IgD-negative memory B cell (primary cell): ENCODE data around the gene FLT3LG. TPM values are rescaled to one million over a fixed set of nuclear protein-coding genes. Genes with fewer than 3 reads are reported as not detected.

ENCODE experiments used
- H3K27ac Mint-ChIP-seq, 3 donors: one replicate each; pipeline ENCODE4 v1.8.0; 2020 to 2022; ENCODE audit warnings: mild to moderate bottlenecking in 3 of 3, mixed read lengths in 3 of 3, moderate library complexity in 1 of 3
- H3K27me3 Mint-ChIP-seq: one replicate; pipeline ENCODE4 v1.8.0; 2021; ENCODE audit warnings: mixed read lengths
- H3K36me3 Mint-ChIP-seq: one replicate; pipeline ENCODE4 v1.8.0; 2020; ENCODE audit warnings: mild to moderate bottlenecking, mixed read lengths
- H3K4me1 Mint-ChIP-seq, 3 donors: one replicate each; pipeline ENCODE4 v1.8.0; 2020 to 2022; ENCODE audit warnings: mixed read lengths in 3 of 3, mild to moderate bottlenecking in 1 of 3
- H3K4me3 Mint-ChIP-seq, 4 donors: one replicate each; pipeline ENCODE4 v1.8.0; 2020 to 2022; ENCODE audit warnings: mild to moderate bottlenecking in 4 of 4, mixed read lengths in 4 of 4, moderate library complexity in 3 of 4
- H3K9me3 Mint-ChIP-seq, 3 donors: one replicate each; pipeline ENCODE4 v1.8.0; 2020 to 2021; ENCODE audit warnings: mixed read lengths in 3 of 3, mild to moderate bottlenecking in 1 of 3
- polyA plus RNA-seq: library from polyadenylated mRNA; unstranded; fragments of 300-500 nt; fragmentation: Illumina TruSeq; gene quantifications from one replicate; pipeline ENCODE4 v1.2.3, GENCODE V29; 2021

FLT3LG gene
- polyA plus RNA-seq: 24.3 TPM

GRCh38 chr19:49473868-49474541 is at the start of gene FLT3LG:
FLT3LG (plus strand) TSS chr19:49474215; CDS start chr19:49474640, 425 bp downstream.
- Mint-ChIP-seq H3K27me3 (no peaks in the 10 kb centered on the region), H3K9me3 (no peaks in the 10 kb centered on the region), H3K36me3 (no peaks in the 10 kb centered on the region), H3K4me1 (peaks cover 22 to 26% (median 25%) of the 10 kb centered on the region in 3 donors), H3K4me3 (peak within 1 kb of the TSS; percentile 85 to 97 (median 92)), H3K27ac (peak within 1 kb of the TSS; percentile 90 to 97 (median 96))

GRCh38 chr19:49425178-49425577 is 48.8 kb upstream of the FLT3LG start, which contains the start of gene GFY:
GFY (plus strand) TSS chr19:49425388; CDS start chr19:49426431, 1,043 bp downstream.
- Mint-ChIP-seq H3K36me3 (no peaks in the 10 kb centered on the region), H3K27ac (peak within 1 kb of the TSS in 1 of 3 donors; percentile 88), H3K4me3 (peak within 1 kb of the TSS in 3 of 4 donors; percentile 65 to 80 (median 66)), H3K27me3 (peaks cover 81% of the 10 kb centered on the region), H3K9me3 (no peaks in the 10 kb centered on the region), H3K4me1 (peaks cover 28 to 67% (median 49%) of the 10 kb centered on the region in 3 donors)

GRCh38 chr19:49425922-49426592 is 48.0 kb upstream of the FLT3LG start:
- Mint-ChIP-seq H3K27me3 (peaks cover 79% of the 10 kb centered on the region), H3K4me3 (peak overlapping the region in 1 of 4 donors; percentile 58)

GRCh38 chr19:49427339-49427738 is 46.7 kb upstream of the FLT3LG start:
- H3K9me3 Mint-ChIP-seq: no peaks in the 10 kb centered on the region
- H3K4me3 Mint-ChIP-seq: peak overlapping the region in 3 of 4 donors; percentile 21 to 78 (median 65)
- peak overlapping the region in 2 of 3 donors; percentile 33 to 52 for H3K27ac Mint-ChIP-seq
- H3K36me3 Mint-ChIP-seq: no peaks in the 10 kb centered on the region
- peaks cover 27 to 58% (median 40%) of the 10 kb centered on the region in 3 donors for H3K4me1 Mint-ChIP-seq
- H3K27me3 Mint-ChIP-seq: peaks cover 75% of the 10 kb centered on the region

More at GRCh38 chr19:49425922-49426592, 48.0 kb upstream of the FLT3LG start:
- peak overlapping the region in 2 of 3 donors; percentile 33 to 52 for H3K27ac Mint-ChIP-seq
- H3K4me1 Mint-ChIP-seq: peaks cover 26 to 64% (median 45%) of the 10 kb centered on the region in 3 donors
- no peaks in the 10 kb centered on the region for H3K36me3 Mint-ChIP-seq
- H3K9me3 Mint-ChIP-seq: no peaks in the 10 kb centered on the region

- H3K9me3 Mint-ChIP-seq: no peaks in the 10 kb centered on the region
- peaks cover 77% of the 10 kb centered on the region for H3K27me3 Mint-ChIP-seq
- H3K4me1 Mint-ChIP-seq: peaks cover 23 to 52% (median 36%) of the 10 kb centered on the region in 3 donors
- no peaks in the 10 kb centered on the region for H3K36me3 Mint-ChIP-seq
- peak overlapping the region in 2 of 3 donors; percentile 59 to 72 for H3K27ac Mint-ChIP-seq
- H3K4me3 Mint-ChIP-seq: peak overlapping the region in 3 of 4 donors; percentile 58 to 89 (median 75)
Measured at GRCh38 chr19:49427855-49428546, 46.0 kb upstream of the FLT3LG start.

- H3K27me3 Mint-ChIP-seq: peaks cover 78% of the 10 kb centered on the region
Measured at GRCh38 chr19:49428547-49429451, 45.2 kb upstream of the FLT3LG start.

GRCh38 chr19:49430172-49430677 is 43.8 kb upstream of the FLT3LG start:
- Mint-ChIP-seq H3K27me3 (peaks cover 75% of the 10 kb centered on the region), H3K4me3 (peak overlapping the region in 3 of 4 donors; percentile 23 to 71 (median 46)), H3K9me3 (peaks cover 0 to under 1% (median 0%) of the 10 kb centered on the region in 3 donors), H3K4me1 (peaks cover 22 to 42% (median 28%) of the 10 kb centered on the region in 3 donors), H3K27ac (peak overlapping the region in 2 of 3 donors; percentile 0 to 79), H3K36me3 (no peaks in the 10 kb centered on the region)

More at GRCh38 chr19:49428547-49429451, 45.2 kb upstream of the FLT3LG start:
- Mint-ChIP-seq H3K4me1 (peaks cover 26 to 47% (median 31%) of the 10 kb centered on the region in 3 donors), H3K36me3 (no peaks in the 10 kb centered on the region), H3K4me3 (peak overlapping the region; percentile 9 to 89 (median 70)), H3K27ac (peak overlapping the region in 2 of 3 donors; percentile 59 to 72), H3K9me3 (no peaks in the 10 kb centered on the region)

GRCh38 chr19:49430678-49431329 is 43.2 kb upstream of the FLT3LG start:
- Mint-ChIP-seq H3K27me3 (peaks cover 74% of the 10 kb centered on the region), H3K4me3 (peak overlapping the region in 1 of 4 donors; percentile 71), H3K36me3 (no peaks in the 10 kb centered on the region), H3K27ac (peak overlapping the region in 1 of 3 donors; percentile 79), H3K4me1 (peaks cover 20 to 39% (median 28%) of the 10 kb centered on the region in 3 donors), H3K9me3 (peaks cover 0 to 1% (median 0%) of the 10 kb centered on the region in 3 donors)

GRCh38 chr19:49431330-49431749 is 42.7 kb upstream of the FLT3LG start:
- Mint-ChIP-seq H3K9me3 (peaks cover 0 to 1% (median 0%) of the 10 kb centered on the region in 3 donors), H3K36me3 (no peaks in the 10 kb centered on the region), H3K4me3 (no peak overlapping the region), H3K4me1 (peaks cover 20 to 39% (median 25%) of the 10 kb centered on the region in 3 donors), H3K27me3 (peaks cover 74% of the 10 kb centered on the region), H3K27ac (peak overlapping the region in 1 of 3 donors; percentile 79)

GRCh38 chr19:49432141-49433073 is 41.6 kb upstream of the FLT3LG start:
- Mint-ChIP-seq H3K9me3 (peaks cover 0 to 1% (median 0%) of the 10 kb centered on the region in 3 donors), H3K4me1 (peaks cover 18 to 30% (median 20%) of the 10 kb centered on the region in 3 donors), H3K27ac (peak overlapping the region in 1 of 3 donors; percentile 39), H3K36me3 (no peaks in the 10 kb centered on the region), H3K4me3 (peak overlapping the region in 2 of 4 donors; percentile 61 to 76), H3K27me3 (peaks cover 74% of the 10 kb centered on the region)

GRCh38 chr19:49433240-49433901 is 40.6 kb upstream of the FLT3LG start:
- peaks cover 12 to 31% (median 18%) of the 10 kb centered on the region in 3 donors for H3K4me1 Mint-ChIP-seq
- peak overlapping the region in 3 of 4 donors; percentile 6 to 87 (median 14) for H3K4me3 Mint-ChIP-seq
- H3K27ac Mint-ChIP-seq: peak overlapping the region in 2 of 3 donors; percentile 10 to 53
- H3K36me3 Mint-ChIP-seq: no peaks in the 10 kb centered on the region
- peaks cover 0 to 1% (median 0%) of the 10 kb centered on the region in 3 donors for H3K9me3 Mint-ChIP-seq
- peaks cover 74% of the 10 kb centered on the region for H3K27me3 Mint-ChIP-seq
